ENCODE data around the gene PIK3C2G. TPM values are rescaled to one million over a fixed set of nuclear protein-coding genes. Genes with fewer than 3 reads are reported as not detected.

PIK3C2G gene
- total and polyA plus RNA-seq, 4 donors = 0.11 to 4.8 (median 0.74) TPM; not detected in 1

DNA sequence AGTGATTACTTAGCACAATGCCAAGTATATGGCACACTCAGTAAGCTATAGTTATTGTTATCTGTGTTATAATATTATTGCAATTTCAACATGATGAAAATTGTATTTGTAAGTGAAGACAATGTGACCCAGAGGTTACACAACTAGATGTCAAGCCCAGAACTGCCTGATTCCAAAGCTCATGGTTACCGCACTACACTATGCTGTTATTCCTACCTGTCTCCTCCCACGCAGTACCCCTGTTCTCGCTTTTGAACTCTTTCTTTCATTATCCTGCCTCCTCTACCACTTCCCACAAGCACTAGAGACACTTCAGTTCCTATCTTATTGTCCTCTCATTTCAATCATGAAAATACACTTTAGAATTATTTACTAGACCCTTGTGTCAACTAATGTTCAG, 383.2 kb downstream of the PIK3C2G start:
- H3K4me3 ChIP-seq = no peak overlapping the region
- H3K27ac ChIP-seq (ENCODE audit: low read depth in 1 of 2, low read length in 1 of 2) = no peak overlapping the region
- H3K9me3 ChIP-seq (ENCODE audit: control insufficient read depth in 4 of 4, insufficient read depth in 3 of 4, low read length in 3 of 4) = no peaks in the 10 kb centered on the region
- TF ChIP-seq, protein P1, sequence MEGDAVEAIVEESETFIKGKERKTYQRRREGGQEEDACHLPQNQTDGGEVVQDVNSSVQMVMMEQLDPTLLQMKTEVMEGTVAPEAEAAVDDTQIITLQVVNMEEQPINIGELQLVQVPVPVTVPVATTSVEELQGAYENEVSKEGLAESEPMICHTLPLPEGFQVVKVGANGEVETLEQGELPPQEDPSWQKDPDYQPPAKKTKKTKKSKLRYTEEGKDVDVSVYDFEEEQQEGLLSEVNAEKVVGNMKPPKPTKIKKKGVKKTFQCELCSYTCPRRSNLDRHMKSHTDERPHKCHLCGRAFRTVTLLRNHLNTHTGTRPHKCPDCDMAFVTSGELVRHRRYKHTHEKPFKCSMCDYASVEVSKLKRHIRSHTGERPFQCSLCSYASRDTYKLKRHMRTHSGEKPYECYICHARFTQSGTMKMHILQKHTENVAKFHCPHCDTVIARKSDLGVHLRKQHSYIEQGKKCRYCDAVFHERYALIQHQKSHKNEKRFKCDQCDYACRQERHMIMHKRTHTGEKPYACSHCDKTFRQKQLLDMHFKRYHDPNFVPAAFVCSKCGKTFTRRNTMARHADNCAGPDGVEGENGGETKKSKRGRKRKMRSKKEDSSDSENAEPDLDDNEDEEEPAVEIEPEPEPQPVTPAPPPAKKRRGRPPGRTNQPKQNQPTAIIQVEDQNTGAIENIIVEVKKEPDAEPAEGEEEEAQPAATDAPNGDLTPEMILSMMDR (IDR thresholded peaks at IDR 0.05; ENCODE audit: control extremely low read depth, extremely low read depth) = no peak
- H3K9ac ChIP-seq (ENCODE audit: insufficient read depth in 1 of 2, low read length in 2 of 2) = no peak overlapping the region
- no peaks in the 10 kb centered on the region for H3K36me3 ChIP-seq (ENCODE audit: control insufficient read depth in 4 of 4, insufficient read depth in 4 of 4, low read length in 4 of 4)
- 88 to 91% methylated on average over 3 of the region's 3 CpGs for WGBS, 2 donors
- ATAC-seq (ENCODE audit: insufficient read depth, low FRiP score) = no peak
- DNase-seq = no peak
- H3K4me1 ChIP-seq (ENCODE audit: control insufficient read depth in 5 of 5, insufficient read depth in 5 of 5, low read length in 5 of 5) = peaks cover 0 to 20% (median 0%) of the 10 kb centered on the region in 5 donors
- H3K27me3 ChIP-seq (ENCODE audit: control insufficient read depth in 3 of 3, insufficient read depth in 3 of 3, low read length in 2 of 3) = no peaks in the 10 kb centered on the region

DNA sequence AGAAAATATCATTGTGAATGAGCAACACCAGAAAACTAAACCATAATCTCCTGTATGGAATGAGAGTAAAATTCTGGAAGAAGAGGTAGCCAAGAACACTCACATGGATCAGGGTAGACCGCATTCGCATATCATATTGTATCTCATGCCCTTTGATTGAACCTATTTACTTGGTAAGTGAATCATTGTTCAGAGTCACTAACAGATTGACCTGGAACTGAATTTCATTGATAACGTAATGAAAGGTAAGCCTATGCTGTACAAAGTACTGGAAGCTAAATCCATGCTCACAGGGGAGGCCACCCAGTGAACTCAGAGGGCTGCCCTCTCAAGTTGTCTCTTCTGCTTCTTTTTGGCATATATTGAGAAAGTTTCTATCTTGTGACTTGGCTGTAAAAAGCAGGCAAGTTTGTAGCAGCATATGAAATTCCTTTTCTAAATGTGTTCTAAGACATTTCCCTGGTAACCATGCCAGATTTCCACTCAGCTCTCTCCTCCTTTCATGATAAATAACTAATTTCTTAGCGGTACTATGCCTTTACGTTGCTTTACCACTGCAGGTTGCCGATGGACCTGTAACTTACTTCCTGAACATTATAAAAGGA, 385.1 kb downstream of the PIK3C2G start:
- Histone ChIP-seq H3K36me3 (ENCODE audit: control insufficient read depth in 4 of 4, insufficient read depth in 4 of 4, low read length in 4 of 4) (no peaks in the 10 kb centered on the region), H3K9me3 (ENCODE audit: control insufficient read depth in 4 of 4, insufficient read depth in 3 of 4, low read length in 3 of 4) (no peaks in the 10 kb centered on the region), H3K9ac (ENCODE audit: insufficient read depth in 1 of 2, low read length in 2 of 2) (no peak overlapping the region), H3K4me3 (no peak overlapping the region), H3K27ac (ENCODE audit: low read depth in 1 of 2, low read length in 1 of 2) (no peak overlapping the region), H3K27me3 (ENCODE audit: control insufficient read depth in 3 of 3, insufficient read depth in 3 of 3, low read length in 2 of 3) (no peaks in the 10 kb centered on the region), H3K4me1 (ENCODE audit: control insufficient read depth in 5 of 5, insufficient read depth in 5 of 5, low read length in 5 of 5) (peaks cover 0 to 16% (median 0%) of the 10 kb centered on the region in 5 donors)
- WGBS, 2 donors = 82% methylated on average over 6 of the region's 6 CpGs
- DNase-seq = peak in 2 of 3 donors; percentile 35 to 56
- no peak for ATAC-seq (ENCODE audit: insufficient read depth, low FRiP score)
- TF ChIP-seq, protein P1 (IDR thresholded peaks at IDR 0.05; ENCODE audit: control extremely low read depth, extremely low read depth) = no peak

DNA sequence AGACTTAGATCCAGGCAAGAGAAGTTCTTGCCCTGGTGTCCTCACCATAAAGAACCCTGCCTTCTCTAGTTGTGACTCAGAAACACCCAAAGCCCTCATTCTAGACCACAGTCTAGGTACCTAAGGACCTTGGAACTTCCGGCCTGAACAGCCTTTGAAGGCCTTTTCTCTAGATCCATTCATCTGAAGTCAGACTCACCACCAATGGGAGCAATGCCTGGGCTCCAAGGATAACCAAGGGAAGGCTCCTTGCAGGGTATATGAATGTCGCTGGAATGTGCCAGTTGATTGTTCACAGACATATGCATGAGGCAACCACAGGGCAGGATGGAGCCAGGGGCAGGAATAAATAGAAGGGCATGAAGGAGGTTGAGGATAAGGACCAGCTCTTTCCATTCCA, 390.2 kb downstream of the PIK3C2G start:
- Histone ChIP-seq H3K4me1 (ENCODE audit: control insufficient read depth in 5 of 5, insufficient read depth in 5 of 5, low read length in 5 of 5) (peaks cover 0 to 13% (median 0%) of the 10 kb centered on the region in 5 donors), H3K9me3 (ENCODE audit: control insufficient read depth in 4 of 4, insufficient read depth in 3 of 4, low read length in 3 of 4) (no peaks in the 10 kb centered on the region), H3K36me3 (ENCODE audit: control insufficient read depth in 4 of 4, insufficient read depth in 4 of 4, low read length in 4 of 4) (no peaks in the 10 kb centered on the region), H3K27ac (ENCODE audit: low read depth in 1 of 2, low read length in 1 of 2) (no peak overlapping the region), H3K27me3 (ENCODE audit: control insufficient read depth in 3 of 3, insufficient read depth in 3 of 3, low read length in 2 of 3) (no peaks in the 10 kb centered on the region), H3K4me3 (no peak overlapping the region), H3K9ac (ENCODE audit: insufficient read depth in 1 of 2, low read length in 2 of 2) (no peak overlapping the region)
- WGBS, 2 donors = 83 to 90% methylated on average over 2 of the region's 2 CpGs
- ATAC-seq (ENCODE audit: insufficient read depth, low FRiP score) (no peak), DNase-seq (no peak)
- TF ChIP-seq, protein P1 (IDR thresholded peaks at IDR 0.05; ENCODE audit: control extremely low read depth, extremely low read depth) = no peak

DNA sequence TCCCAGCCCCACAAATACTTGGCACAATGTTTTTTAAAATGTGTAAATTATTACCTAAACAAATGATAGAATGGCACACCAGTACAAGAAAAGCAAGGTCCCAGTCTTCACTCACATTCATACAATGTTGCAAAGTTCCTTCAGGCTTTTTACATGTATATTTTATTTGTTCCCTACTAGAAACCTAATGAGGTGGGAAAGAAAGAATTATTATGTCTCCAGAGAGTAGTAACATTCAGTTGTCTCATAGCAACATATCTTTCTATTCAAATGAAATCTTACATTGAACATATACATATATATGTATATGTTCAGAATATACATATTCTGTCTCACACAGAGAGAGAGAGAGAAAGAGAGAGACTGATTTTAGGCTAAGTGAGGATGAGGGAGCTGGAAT, 391.3 kb downstream of the PIK3C2G start:
- Histone ChIP-seq H3K4me1 (ENCODE audit: control insufficient read depth in 5 of 5, insufficient read depth in 5 of 5, low read length in 5 of 5) (peaks cover 0 to 13% (median 0%) of the 10 kb centered on the region in 5 donors), H3K9me3 (ENCODE audit: control insufficient read depth in 4 of 4, insufficient read depth in 3 of 4, low read length in 3 of 4) (no peaks in the 10 kb centered on the region), H3K9ac (ENCODE audit: insufficient read depth in 1 of 2, low read length in 2 of 2) (no peak overlapping the region), H3K36me3 (ENCODE audit: control insufficient read depth in 4 of 4, insufficient read depth in 4 of 4, low read length in 4 of 4) (no peaks in the 10 kb centered on the region), H3K4me3 (no peak overlapping the region), H3K27me3 (ENCODE audit: control insufficient read depth in 3 of 3, insufficient read depth in 3 of 3, low read length in 2 of 3) (no peaks in the 10 kb centered on the region), H3K27ac (ENCODE audit: low read depth in 1 of 2, low read length in 1 of 2) (no peak overlapping the region)
- ATAC-seq (ENCODE audit: insufficient read depth, low FRiP score) = no peak
- peak in 2 of 3 donors; percentile 53 to 71 for DNase-seq
- TF ChIP-seq, protein P1 (IDR thresholded peaks at IDR 0.05; ENCODE audit: control extremely low read depth, extremely low read depth) = no peak

All from lung (tissue), 12 donors.